Loucy (cell line): ENCODE measurements around the gene PPP1R9B.

ENCODE experiments used
- H2AFZ ChIP-seq: fragments of 200-600 bp; sonication (generic); 2 replicates; pipeline ENCODE4 v1.6.0; 2016; ENCODE audit warnings: antibody characterized with exemption, mild to moderate bottlenecking, low read length, moderate library complexity
- H3F3A ChIP-seq: fragments of 200-600 bp; 2 replicates; pipeline ENCODE4 v1.6.0; 2016; ENCODE audit warnings: antibody characterized with exemption, low read depth, mild to moderate bottlenecking
- H3K27me3 ChIP-seq: fragments of 200-600 bp; sonication (generic); 2 replicates; pipeline ENCODE4 v1.6.1; 2014; ENCODE audit warnings: low read length, mild to moderate bottlenecking; ENCODE audit not compliant: insufficient read depth, poor library complexity, severe bottlenecking
- H3K36me3 ChIP-seq: fragments of 200-600 bp; sonication (generic); 2 replicates; pipeline ENCODE4 v1.6.1; 2016; ENCODE audit warnings: low read length; ENCODE audit not compliant: insufficient read depth
- H3K4me1 ChIP-seq: fragments of 200-600 bp; sonication (generic); 2 replicates; pipeline ENCODE4 v1.5.1; 2014; ENCODE audit warnings: low read length, mild to moderate bottlenecking; ENCODE audit not compliant: insufficient read depth, poor library complexity, severe bottlenecking
- H3K4me2 ChIP-seq: fragments of 200-600 bp; sonication (generic); 2 replicates; pipeline ENCODE4 v1.6.0; 2014; ENCODE audit warnings: antibody characterized with exemption, low read length, low read depth, mild to moderate bottlenecking; ENCODE audit not compliant: poor library complexity, severe bottlenecking
- H3K4me3 ChIP-seq: fragments of 200-600 bp; sonication (generic); 2 replicates; pipeline ENCODE4 v1.5.1; 2014; ENCODE audit warnings: low read length, mild to moderate bottlenecking, mixed read lengths; ENCODE audit not compliant: poor library complexity, severe bottlenecking
- H3K79me2 ChIP-seq: fragments of 200-600 bp; sonication (generic); 2 replicates; pipeline ENCODE4 v1.6.1; 2014; ENCODE audit warnings: low read length; ENCODE audit not compliant: insufficient read depth
- H3K9ac ChIP-seq: fragments of 200-600 bp; sonication (generic); 2 replicates; pipeline ENCODE4 v1.6.0; 2014; ENCODE audit warnings: mild to moderate bottlenecking, low read depth, low read length, moderate library complexity; ENCODE audit not compliant: poor library complexity, severe bottlenecking
- H3K9me2 ChIP-seq: fragments of 200-600 bp; sonication (generic); replicated peaks from 2 replicates; pipeline ENCODE4 v1.6.1; 2016; ENCODE audit warnings: low read depth, low read length, mixed read lengths
- H3K9me3 ChIP-seq: fragments of 200-600 bp; sonication (generic); 2 replicates; pipeline ENCODE4 v1.6.1; 2014; ENCODE audit warnings: mild to moderate bottlenecking, antibody characterized with exemption, low read length, low read depth; ENCODE audit not compliant: insufficient read depth
- H4K20me1 ChIP-seq: fragments of 200-600 bp; sonication (generic); 2 replicates; pipeline ENCODE4 v1.6.0; 2014; ENCODE audit warnings: antibody characterized with exemption, low read length, mild to moderate bottlenecking; ENCODE audit not compliant: insufficient read depth, poor library complexity, severe bottlenecking
- CTCF ChIP-seq: fragments of 200-600 bp; sonication (generic); conservative IDR thresholded peaks from 2 replicates; pipeline ENCODE4 v1.5.1; 2014; ENCODE audit warnings: mild to moderate bottlenecking, antibody characterized with exemption, low read length
- EZH2phosphoT487 ChIP-seq: fragments of 200-600 bp; IDR thresholded peaks from 2 replicates; pipeline ENCODE4 v1.6.1; 2018; ENCODE audit warnings: antibody characterized with exemption, mild to moderate bottlenecking, moderate library complexity, borderline replicate concordance

Gene PPP1R9B

GRCh38 chr17:50173335-50173941 lies 23.0 kb upstream of the PPP1R9B start:
- H3K79me2 ChIP-seq, result no peaks in the 10 kb centered on the region
- H3K36me3 ChIP-seq, result no peaks in the 10 kb centered on the region
- H3K9me3 ChIP-seq, result no peaks in the 10 kb centered on the region
- no peaks in the 10 kb centered on the region for H3K4me1 ChIP-seq
- no peaks in the 10 kb centered on the region for H3K9me2 ChIP-seq
- no peaks in the 10 kb centered on the region for H4K20me1 ChIP-seq
- TF ChIP-seq CTCF (no peak), EZH2phosphoT487 (no peak)
- H2AFZ ChIP-seq, result no peak overlapping the region
- no peak overlapping the region for H3K9ac ChIP-seq
- H3K27me3 ChIP-seq, result no peaks in the 10 kb centered on the region
- H3F3A ChIP-seq, result no peaks in the 10 kb centered on the region
- no peak overlapping the region for H3K4me2 ChIP-seq
- no peak overlapping the region for H3K4me3 ChIP-seq

- H3K36me3 ChIP-seq, result no peaks in the 10 kb centered on the region
- no peak overlapping the region for H3K4me2 ChIP-seq
- no peaks in the 10 kb centered on the region for H3K9me2 ChIP-seq
- H4K20me1 ChIP-seq, result no peaks in the 10 kb centered on the region
- TF ChIP-seq CTCF (no peak), EZH2phosphoT487 (no peak)
- H3K4me1 ChIP-seq, result no peaks in the 10 kb centered on the region
- H3F3A ChIP-seq, result no peaks in the 10 kb centered on the region
- no peak overlapping the region for H3K4me3 ChIP-seq
- H3K9ac ChIP-seq, result no peak overlapping the region
- H3K27me3 ChIP-seq, result no peaks in the 10 kb centered on the region
- no peak overlapping the region for H2AFZ ChIP-seq
- no peaks in the 10 kb centered on the region for H3K79me2 ChIP-seq
- H3K9me3 ChIP-seq, result no peaks in the 10 kb centered on the region
Measured at GRCh38 chr17:50172936-50173334, 22.5 kb upstream of the PPP1R9B start.

- Histone ChIP-seq H2AFZ (no peak overlapping the region), H3K4me1 (no peaks in the 10 kb centered on the region), H3K4me3 (no peak overlapping the region), H3K36me3 (no peaks in the 10 kb centered on the region), H4K20me1 (no peaks in the 10 kb centered on the region), H3K9ac (no peak overlapping the region), H3F3A (no peaks in the 10 kb centered on the region), H3K9me3 (no peaks in the 10 kb centered on the region), H3K9me2 (no peaks in the 10 kb centered on the region), H3K27me3 (no peaks in the 10 kb centered on the region), H3K4me2 (no peak overlapping the region), H3K79me2 (no peaks in the 10 kb centered on the region)
- no peak for TF ChIP-seq EZH2phosphoT487
- TF ChIP-seq CTCF, result no peak
Measured at GRCh38 chr17:50172130-50172529, 21.7 kb upstream of the PPP1R9B start.
